Neutrophil (primary cell): ENCODE measurements around the gene TUBGCP2.

Experiments used
- H3K27ac ChIP-seq: fragments of 200-600 bp; sonication (generic); 2 replicates; pipeline ENCODE4 v1.5.1; 2016; ENCODE audit warnings: mild to moderate bottlenecking, moderate library complexity
- H3K27me3 ChIP-seq: fragments of 200-600 bp; sonication (generic); 2 replicates; pipeline ENCODE4 v1.6.0; 2016; ENCODE audit warnings: mild to moderate bottlenecking
- H3K36me3 ChIP-seq: fragments of 200-600 bp; sonication (generic); 2 replicates; pipeline ENCODE4 v1.5.1; 2017
- H3K4me1 ChIP-seq, 2 experiments: fragments of 200-600 bp in 1 of 2; sonication (generic) in 1 of 2; 1 replicate in 1 of 2; 2 replicates in 1 of 2; pipeline versions ENCODE4 v1.5.1 to v1.6.1; 2013 to 2016; ENCODE audit warnings: low read depth in 1 of 2, low read length in 1 of 2, mild to moderate bottlenecking in 1 of 2, moderate library complexity in 1 of 2; ENCODE audit not compliant: control insufficient read depth in 1 of 2, insufficient read depth in 1 of 2
- H3K4me3 ChIP-seq, 2 experiments: fragments of 200-600 bp in 1 of 2; sonication (generic) in 1 of 2; 1 replicate in 1 of 2; 2 replicates in 1 of 2; pipeline ENCODE4 v1.5.1; 2013 to 2016; ENCODE audit warnings: low read depth in 1 of 2, low read length in 1 of 2, mild to moderate bottlenecking in 1 of 2, moderate library complexity in 1 of 2
- H3K9me3 ChIP-seq: fragments of 200-600 bp; sonication (generic); 2 replicates; pipeline ENCODE4 v1.5.1; 2016
- TF ChIP-seq, protein P1 (sequence below): fragments of 200-600 bp; sonication (generic); IDR thresholded peaks from 2 replicates; pipeline ENCODE4 v1.5.1; 2016; ENCODE audit warnings: antibody characterized with exemption

TUBGCP2 gene

DNA sequence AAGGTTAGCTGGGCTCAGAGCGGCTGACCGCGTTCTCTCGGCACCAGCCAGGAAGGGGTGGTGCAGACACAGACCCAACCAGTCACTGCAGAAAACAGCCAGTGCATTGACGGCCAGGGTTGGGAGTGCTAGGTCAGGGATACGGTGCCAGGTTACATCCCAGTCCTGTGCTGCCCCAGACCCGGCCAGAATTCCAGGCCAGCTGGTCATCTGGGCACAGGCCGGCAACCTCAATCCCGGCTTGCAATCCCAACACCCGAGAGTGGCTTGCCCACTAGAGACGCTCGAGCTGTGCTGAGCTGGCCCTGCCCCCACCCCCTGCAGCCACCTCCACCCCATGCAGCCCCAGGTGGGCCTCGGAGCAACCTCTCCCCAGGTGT, 42.3 kb upstream of the TUBGCP2 start:
- Histone ChIP-seq H3K27ac (no peak overlapping the region), H3K4me3 (no peak overlapping the region), H3K9me3 (no peaks in the 10 kb centered on the region), H3K27me3 (peaks cover 71% of the 10 kb centered on the region), H3K4me1 (no peaks in the 10 kb centered on the region), H3K36me3 (no peaks in the 10 kb centered on the region)
- TF ChIP-seq, protein P1, sequence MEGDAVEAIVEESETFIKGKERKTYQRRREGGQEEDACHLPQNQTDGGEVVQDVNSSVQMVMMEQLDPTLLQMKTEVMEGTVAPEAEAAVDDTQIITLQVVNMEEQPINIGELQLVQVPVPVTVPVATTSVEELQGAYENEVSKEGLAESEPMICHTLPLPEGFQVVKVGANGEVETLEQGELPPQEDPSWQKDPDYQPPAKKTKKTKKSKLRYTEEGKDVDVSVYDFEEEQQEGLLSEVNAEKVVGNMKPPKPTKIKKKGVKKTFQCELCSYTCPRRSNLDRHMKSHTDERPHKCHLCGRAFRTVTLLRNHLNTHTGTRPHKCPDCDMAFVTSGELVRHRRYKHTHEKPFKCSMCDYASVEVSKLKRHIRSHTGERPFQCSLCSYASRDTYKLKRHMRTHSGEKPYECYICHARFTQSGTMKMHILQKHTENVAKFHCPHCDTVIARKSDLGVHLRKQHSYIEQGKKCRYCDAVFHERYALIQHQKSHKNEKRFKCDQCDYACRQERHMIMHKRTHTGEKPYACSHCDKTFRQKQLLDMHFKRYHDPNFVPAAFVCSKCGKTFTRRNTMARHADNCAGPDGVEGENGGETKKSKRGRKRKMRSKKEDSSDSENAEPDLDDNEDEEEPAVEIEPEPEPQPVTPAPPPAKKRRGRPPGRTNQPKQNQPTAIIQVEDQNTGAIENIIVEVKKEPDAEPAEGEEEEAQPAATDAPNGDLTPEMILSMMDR, result no peak

DNA sequence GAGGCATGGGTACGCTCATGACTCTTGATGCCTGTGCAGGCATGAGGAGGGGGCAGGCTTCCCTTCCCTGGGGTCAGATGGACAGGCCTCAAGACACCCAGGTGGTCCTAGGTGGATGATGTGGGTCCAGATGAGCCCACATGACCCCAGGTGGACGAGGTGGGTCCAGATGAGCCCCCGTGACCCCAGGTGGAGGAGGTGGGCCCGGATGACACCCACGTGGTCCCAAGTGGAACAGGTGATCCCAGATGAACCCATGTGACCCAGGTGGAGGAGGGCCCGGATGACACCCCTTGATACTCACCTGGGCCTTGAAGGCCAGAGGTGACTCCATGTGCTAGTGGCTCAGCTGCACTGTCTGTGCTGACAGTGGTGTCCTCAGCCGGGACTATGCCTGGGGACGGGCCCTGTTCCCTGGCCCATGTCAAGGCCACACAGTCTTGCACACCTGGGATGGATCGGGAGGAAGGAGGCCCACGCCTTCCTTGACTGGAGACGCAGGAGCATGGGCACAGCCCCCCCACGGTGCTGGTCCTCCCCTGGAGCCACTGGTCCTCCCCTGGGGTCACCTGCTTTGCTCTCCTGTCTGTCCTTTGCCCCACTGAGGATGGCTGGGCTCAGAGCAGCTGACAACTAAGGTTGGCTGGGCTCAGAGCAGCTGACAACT, 41.7 kb upstream of the TUBGCP2 start:
- H3K36me3 ChIP-seq, result no peaks in the 10 kb centered on the region
- TF ChIP-seq, protein P1, result no peak
- H3K4me1 ChIP-seq, result no peaks in the 10 kb centered on the region
- no peak overlapping the region for H3K4me3 ChIP-seq
- peaks cover 71% of the 10 kb centered on the region for H3K27me3 ChIP-seq
- no peak overlapping the region for H3K27ac ChIP-seq
- no peaks in the 10 kb centered on the region for H3K9me3 ChIP-seq

DNA sequence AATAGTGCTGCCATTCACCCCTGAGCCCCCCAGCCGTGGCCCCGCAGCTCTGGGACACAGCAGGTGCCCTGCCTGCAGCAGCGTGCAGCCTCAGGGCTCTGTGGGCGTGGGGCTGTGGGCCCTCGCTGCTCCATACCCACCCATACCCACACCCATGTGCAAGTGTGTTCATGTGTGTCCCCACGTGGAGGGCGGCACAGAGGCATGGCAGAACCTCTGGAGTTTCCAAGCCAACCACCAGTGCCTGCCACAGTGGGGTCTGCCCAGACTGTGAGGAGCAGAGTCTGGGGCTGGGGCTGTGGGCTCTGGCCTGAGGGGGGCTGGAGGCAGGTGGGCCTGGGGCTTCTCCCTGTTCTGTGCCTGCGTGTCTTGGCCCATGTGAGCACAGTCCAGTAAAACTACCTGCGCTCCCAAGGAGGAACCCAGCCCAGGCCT, 40.9 kb upstream of the TUBGCP2 start:
- Histone ChIP-seq H3K4me1 (no peaks in the 10 kb centered on the region), H3K27ac (no peak overlapping the region), H3K36me3 (no peaks in the 10 kb centered on the region), H3K4me3 (no peak overlapping the region), H3K9me3 (no peaks in the 10 kb centered on the region), H3K27me3 (peaks cover 74% of the 10 kb centered on the region)
- TF ChIP-seq, protein P1, result no peak

DNA sequence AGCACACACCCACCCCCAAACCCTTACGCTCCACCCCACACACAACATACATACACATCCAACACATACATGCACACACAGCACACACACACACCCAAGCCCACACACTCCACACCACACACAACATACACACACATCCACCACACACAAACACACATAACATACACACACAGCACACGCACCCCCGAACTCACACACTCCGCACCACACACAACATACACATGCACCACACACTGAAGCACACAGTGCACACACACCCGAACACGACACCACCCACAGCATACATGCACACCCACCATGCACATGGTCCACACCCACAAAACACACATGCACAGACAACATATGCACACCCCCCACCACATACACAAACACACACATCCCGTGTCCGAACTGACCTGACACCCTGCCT, 40.5 kb upstream of the TUBGCP2 start:
- H3K9me3 ChIP-seq, result no peaks in the 10 kb centered on the region
- no peaks in the 10 kb centered on the region for H3K4me1 ChIP-seq
- no peak overlapping the region for H3K27ac ChIP-seq
- H3K4me3 ChIP-seq, result no peak overlapping the region
- TF ChIP-seq, protein P1, result no peak
- H3K36me3 ChIP-seq, result no peaks in the 10 kb centered on the region
- peaks cover 78% of the 10 kb centered on the region for H3K27me3 ChIP-seq

DNA sequence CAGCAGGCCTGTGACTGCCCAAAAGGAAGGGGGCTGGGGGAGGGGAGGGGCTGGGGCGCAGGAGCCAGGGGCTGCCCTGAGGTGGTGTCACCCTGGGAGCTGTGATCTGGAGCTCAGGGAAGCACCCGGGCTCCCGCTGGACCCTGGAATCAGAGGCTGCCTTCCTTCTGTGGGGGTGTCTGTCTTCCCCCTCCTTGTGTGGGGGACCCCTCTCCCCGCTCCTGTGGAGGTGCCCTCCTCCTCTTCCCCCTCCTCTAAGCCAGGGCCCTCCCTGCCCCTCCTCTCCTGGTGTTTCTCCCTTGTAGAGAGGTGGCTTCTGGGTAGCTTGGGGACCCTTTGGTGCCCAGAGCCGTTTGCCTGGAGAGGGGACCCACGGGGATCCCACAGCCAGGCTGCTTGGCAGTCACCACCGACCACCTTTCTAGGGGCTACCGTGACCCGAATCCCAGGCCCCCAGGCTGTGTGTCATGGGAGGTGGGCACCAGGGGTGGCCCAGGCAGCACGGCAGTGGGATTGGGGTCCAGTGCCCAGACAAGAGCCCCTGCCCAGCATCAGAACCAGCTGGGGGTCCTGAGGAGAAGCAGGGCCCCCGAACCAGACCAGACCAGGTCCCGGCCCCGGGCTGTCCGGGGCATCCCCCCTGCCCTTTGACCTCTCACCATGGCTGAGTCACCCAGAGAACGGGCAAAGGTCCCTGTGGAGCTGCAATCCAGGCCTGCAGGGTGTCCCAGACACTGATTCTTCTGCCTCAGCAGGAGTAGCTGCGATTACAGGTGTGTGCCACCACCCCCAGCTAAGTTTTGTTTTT, 39.2 kb upstream of the TUBGCP2 start:
- no peaks in the 10 kb centered on the region for H3K4me1 ChIP-seq
- TF ChIP-seq, protein P1, result no peak
- H3K9me3 ChIP-seq, result no peaks in the 10 kb centered on the region
- H3K4me3 ChIP-seq, result no peak overlapping the region
- no peak overlapping the region for H3K27ac ChIP-seq
- H3K27me3 ChIP-seq, result peaks cover 88% of the 10 kb centered on the region
- no peaks in the 10 kb centered on the region for H3K36me3 ChIP-seq
